Erythroblast (primary cell): ENCODE measurements around the gene DDX55.

Experiments used
- GATA1 ChIP-seq: IDR thresholded peaks from 2 replicates; pipeline ENCODE4 v1.6.1; 2011; ENCODE audit warnings: low read depth, mild to moderate bottlenecking, control low read depth, low read length, moderate library complexity
- POLR2A ChIP-seq: IDR thresholded peaks from 2 replicates; pipeline ENCODE4 v1.6.1; 2011; ENCODE audit warnings: mild to moderate bottlenecking, low read length

- TF ChIP-seq POLR2A, result no peak
- no peak for TF ChIP-seq GATA1
These were observed 2.6 kb upstream of the DDX55 start for GRCh38 chr12:123599310-123599709.
